Activated CD4-positive, alpha-beta T cell treated with anti-CD3 and anti-CD28 coated beads, Interleukin-2, Interleukin-4, amounts not matched to agents 100 ng/mL and 50 ng/mL, durations not matched to agents 16 hours and 8 hours (primary cell): ENCODE data around the gene ITGB1BP1.

Source experiments
- DNase-seq: peaks from one replicate; pipeline ENCODE4 v3.0.0-alpha.2; 2020; ENCODE audit warnings: low spot score

ITGB1BP1 gene

GRCh38 chr2:9423100-9423921 lies at the start of gene ITGB1BP1, which contains the start of gene CPSF3:
Gene ITGB1BP1 (minus strand): TSS chr2:9423528. CDS start chr2:9418697, 4,831 bp downstream.
Gene CPSF3 (plus strand): TSS chr2:9423654. CDS start chr2:9423774, 120 bp downstream.
- peak; percentile 99 for DNase-seq

- no peak for DNase-seq
Measured at GRCh38 chr2:9472511-9472910, 49.2 kb upstream of the ITGB1BP1 start.

GRCh38 chr2:9471206-9471605 lies 47.9 kb upstream of the ITGB1BP1 start:
- DNase-seq, result no peak

- DNase-seq, result no peak
Measured at GRCh38 chr2:9467687-9468086, 44.4 kb upstream of the ITGB1BP1 start.

GRCh38 chr2:9466147-9466683 lies 42.9 kb upstream of the ITGB1BP1 start:
- DNase-seq, result no peak

GRCh38 chr2:9465170-9465569 lies 41.8 kb upstream of the ITGB1BP1 start:
- no peak for DNase-seq

- peak; percentile 64 for DNase-seq
Measured at GRCh38 chr2:9463698-9464034, 40.3 kb upstream of the ITGB1BP1 start.

- no peak for DNase-seq
Measured at GRCh38 chr2:9462886-9463697, 39.8 kb upstream of the ITGB1BP1 start.

- no peak for DNase-seq
Measured at GRCh38 chr2:9462313-9462712, 39.0 kb upstream of the ITGB1BP1 start.

- no peak for DNase-seq
Measured at GRCh38 chr2:9461079-9461478, 37.8 kb upstream of the ITGB1BP1 start.

- DNase-seq, result no peak
Measured at GRCh38 chr2:9460441-9461017, 37.2 kb upstream of the ITGB1BP1 start.

- DNase-seq, result no peak
Measured at GRCh38 chr2:9451231-9451630, 27.9 kb upstream of the ITGB1BP1 start.

- peak; percentile 30 for DNase-seq
Measured at GRCh38 chr2:9445089-9445488, 21.8 kb upstream of the ITGB1BP1 start.

GRCh38 chr2:9443526-9443925 lies 20.2 kb upstream of the ITGB1BP1 start:
- no peak for DNase-seq

- DNase-seq, result no peak
Measured at GRCh38 chr2:9441556-9441955, 18.2 kb upstream of the ITGB1BP1 start.

- no peak for DNase-seq
Measured at GRCh38 chr2:9440058-9440727, 16.9 kb upstream of the ITGB1BP1 start.

GRCh38 chr2:9439536-9439935 lies 16.2 kb upstream of the ITGB1BP1 start:
- DNase-seq, result no peak

GRCh38 chr2:9434489-9434888 lies 11.2 kb upstream of the ITGB1BP1 start:
- no peak for DNase-seq

GRCh38 chr2:9430316-9431293 lies 7.3 kb upstream of the ITGB1BP1 start:
- peak; percentile 25 for DNase-seq

GRCh38 chr2:9428965-9429577 lies 5.7 kb upstream of the ITGB1BP1 start:
- DNase-seq, result no peak
